ENCODE measurements around the gene DOCK9.
A peak's percentile ranks its signal among the peaks of the same experiment; 100 is the strongest.

Gene DOCK9

DNA sequence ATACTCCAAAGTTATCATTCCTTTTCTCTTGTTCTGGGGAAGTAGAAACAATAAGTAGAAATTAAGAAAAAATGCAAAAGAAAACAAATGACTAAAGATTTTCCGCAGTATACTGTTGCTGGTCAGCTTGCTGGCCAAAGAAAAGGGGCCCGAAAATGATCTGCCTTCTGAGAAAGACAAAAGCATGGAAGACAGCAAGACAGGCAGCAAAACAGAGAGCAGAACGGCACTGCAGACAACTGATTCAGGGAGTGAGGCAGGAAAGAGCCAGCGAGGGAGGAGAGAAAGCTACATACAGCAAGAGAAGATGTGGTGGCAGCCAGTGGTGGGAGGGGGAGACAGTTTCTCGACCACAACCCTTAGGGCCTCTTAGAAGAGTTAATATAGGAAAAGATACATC lies 5.3 kb upstream of the DOCK9 start:
- no peak overlapping the region for H3K4me3 ChIP-seq (ENCODE audit: low read length)
- peaks cover 19% of the 10 kb centered on the region for H3K4me1 ChIP-seq (ENCODE audit: control insufficient read depth, insufficient read depth, low read length)
- H3K9ac ChIP-seq (ENCODE audit: low read length) = no peak overlapping the region
- no peaks in the 10 kb centered on the region for H3K9me3 ChIP-seq (ENCODE audit: control insufficient read depth, low read length)
- no peaks in the 10 kb centered on the region for H3K36me3 ChIP-seq (ENCODE audit: control insufficient read depth, insufficient read depth, low read length)
- H3K27me3 ChIP-seq (ENCODE audit: control insufficient read depth, insufficient read depth, low read length) = no peaks in the 10 kb centered on the region

- H3K4me1 ChIP-seq (ENCODE audit: control insufficient read depth, insufficient read depth, low read length) = peaks cover 18% of the 10 kb centered on the region
- no peak overlapping the region for H3K9ac ChIP-seq (ENCODE audit: low read length)
- no peaks in the 10 kb centered on the region for H3K27me3 ChIP-seq (ENCODE audit: control insufficient read depth, insufficient read depth, low read length)
Observed at GRCh38 chr13:98981369-98982080, 3.7 kb upstream of the DOCK9 start.

GRCh38 chr13:98979012-98979660 lies 1.3 kb upstream of the DOCK9 start:
- Histone ChIP-seq H3K9me3 (ENCODE audit: control insufficient read depth, low read length) (no peaks in the 10 kb centered on the region), H3K36me3 (ENCODE audit: control insufficient read depth, insufficient read depth, low read length) (no peaks in the 10 kb centered on the region), H3K4me3 (ENCODE audit: low read length) (no peak overlapping the region), H3K4me1 (ENCODE audit: control insufficient read depth, insufficient read depth, low read length) (peaks cover 15% of the 10 kb centered on the region), H3K27me3 (ENCODE audit: control insufficient read depth, insufficient read depth, low read length) (no peaks in the 10 kb centered on the region), H3K9ac (ENCODE audit: low read length) (no peak overlapping the region)

More at GRCh38 chr13:98981369-98982080, 3.7 kb upstream of the DOCK9 start:
- Histone ChIP-seq H3K9me3 (ENCODE audit: control insufficient read depth, low read length) (no peaks in the 10 kb centered on the region), H3K36me3 (ENCODE audit: control insufficient read depth, insufficient read depth, low read length) (no peaks in the 10 kb centered on the region), H3K4me3 (ENCODE audit: low read length) (no peak overlapping the region)

GRCh38 chr13:98978280-98978679 lies 416 bp upstream of the DOCK9 start:
- peak overlapping the region; percentile 54 for H3K4me3 ChIP-seq (ENCODE audit: low read length)
- no peaks in the 10 kb centered on the region for H3K36me3 ChIP-seq (ENCODE audit: control insufficient read depth, insufficient read depth, low read length)
- peaks cover 9% of the 10 kb centered on the region for H3K4me1 ChIP-seq (ENCODE audit: control insufficient read depth, insufficient read depth, low read length)
- H3K9ac ChIP-seq (ENCODE audit: low read length) = no peak overlapping the region
- H3K27me3 ChIP-seq (ENCODE audit: control insufficient read depth, insufficient read depth, low read length) = no peaks in the 10 kb centered on the region
- no peaks in the 10 kb centered on the region for H3K9me3 ChIP-seq (ENCODE audit: control insufficient read depth, low read length)

DNA sequence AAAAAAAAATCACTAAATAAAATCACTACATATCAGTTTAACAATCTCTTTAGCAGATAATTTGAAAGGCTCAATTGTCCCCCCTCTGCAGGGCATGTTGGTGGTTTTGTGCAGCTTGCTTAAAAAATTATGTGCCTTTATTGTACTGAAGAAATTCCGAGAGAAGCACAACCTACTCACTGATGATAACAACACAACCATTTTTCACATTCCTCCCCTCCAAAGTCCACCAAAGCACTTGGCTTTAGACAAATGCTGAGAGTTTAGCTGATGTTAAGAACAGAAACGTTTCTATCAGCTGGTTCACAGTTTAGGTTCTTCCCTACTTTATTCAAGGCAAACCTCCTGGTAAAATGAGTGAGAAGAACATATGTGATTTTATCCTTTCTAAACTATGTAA lies 923 bp downstream of the DOCK9 start:
- H3K4me1 ChIP-seq (ENCODE audit: control insufficient read depth, insufficient read depth, low read length) = peaks cover 9% of the 10 kb centered on the region
- no peaks in the 10 kb centered on the region for H3K27me3 ChIP-seq (ENCODE audit: control insufficient read depth, insufficient read depth, low read length)
- H3K9ac ChIP-seq (ENCODE audit: low read length) = no peak overlapping the region
- H3K36me3 ChIP-seq (ENCODE audit: control insufficient read depth, insufficient read depth, low read length) = no peaks in the 10 kb centered on the region
- H3K4me3 ChIP-seq (ENCODE audit: low read length) = no peak overlapping the region
- H3K9me3 ChIP-seq (ENCODE audit: control insufficient read depth, low read length) = no peaks in the 10 kb centered on the region

DNA sequence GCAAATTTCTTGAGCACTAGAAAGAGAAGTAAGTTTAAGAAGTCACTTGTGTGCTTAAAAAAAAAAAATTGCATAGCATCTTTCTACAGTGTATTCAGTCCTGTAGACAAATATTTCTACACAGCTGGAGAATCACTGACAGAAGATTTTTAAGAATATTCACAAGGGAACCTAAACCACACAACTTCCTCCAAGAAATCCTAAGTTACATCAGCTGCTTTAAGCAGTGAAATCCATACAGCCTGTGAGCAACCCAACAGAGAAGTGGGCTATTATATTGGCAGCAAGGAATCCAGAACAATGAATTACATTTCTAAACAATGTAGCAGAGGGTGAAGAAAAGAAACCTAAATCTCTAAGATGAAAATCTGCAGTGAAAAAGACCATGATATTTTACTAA lies 1.5 kb downstream of the DOCK9 start:
- Histone ChIP-seq H3K36me3 (ENCODE audit: control insufficient read depth, insufficient read depth, low read length) (no peaks in the 10 kb centered on the region), H3K27me3 (ENCODE audit: control insufficient read depth, insufficient read depth, low read length) (no peaks in the 10 kb centered on the region), H3K9ac (ENCODE audit: low read length) (no peak overlapping the region), H3K9me3 (ENCODE audit: control insufficient read depth, low read length) (no peaks in the 10 kb centered on the region), H3K4me1 (ENCODE audit: control insufficient read depth, insufficient read depth, low read length) (peaks cover 9% of the 10 kb centered on the region), H3K4me3 (ENCODE audit: low read length) (no peak overlapping the region)

GRCh38 chr13:98975822-98976261 lies 2.0 kb downstream of the DOCK9 start:
- H3K9me3 ChIP-seq (ENCODE audit: control insufficient read depth, low read length) = no peaks in the 10 kb centered on the region
- H3K4me1 ChIP-seq (ENCODE audit: control insufficient read depth, insufficient read depth, low read length) = peaks cover 9% of the 10 kb centered on the region
- H3K27me3 ChIP-seq (ENCODE audit: control insufficient read depth, insufficient read depth, low read length) = no peaks in the 10 kb centered on the region
- H3K4me3 ChIP-seq (ENCODE audit: low read length) = no peak overlapping the region
- H3K9ac ChIP-seq (ENCODE audit: low read length) = no peak overlapping the region
- H3K36me3 ChIP-seq (ENCODE audit: control insufficient read depth, insufficient read depth, low read length) = no peaks in the 10 kb centered on the region

DNA sequence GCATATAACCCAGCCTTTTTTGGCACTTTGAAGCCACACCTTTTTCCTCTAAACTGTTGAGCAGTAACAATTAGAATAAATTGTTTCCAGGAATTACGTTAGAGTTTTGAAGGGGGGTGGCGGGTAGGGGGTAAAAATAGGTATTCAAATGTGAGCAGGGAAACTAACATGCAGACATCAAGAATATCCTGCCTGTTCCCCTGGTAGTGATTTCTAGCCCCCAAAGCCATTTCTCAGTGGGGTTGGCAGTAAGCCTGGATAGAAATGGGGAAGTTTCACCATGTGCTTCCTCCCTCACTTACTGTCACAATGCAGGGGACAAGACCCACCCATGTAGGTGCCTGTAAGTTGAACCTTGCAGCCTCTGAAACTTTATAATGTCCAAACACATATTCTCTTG lies 3.8 kb downstream of the DOCK9 start:
- H3K4me3 ChIP-seq (ENCODE audit: low read length) = no peak overlapping the region
- H3K9ac ChIP-seq (ENCODE audit: low read length) = no peak overlapping the region
- peaks cover 9% of the 10 kb centered on the region for H3K4me1 ChIP-seq (ENCODE audit: control insufficient read depth, insufficient read depth, low read length)
- H3K9me3 ChIP-seq (ENCODE audit: control insufficient read depth, low read length) = no peaks in the 10 kb centered on the region
- no peaks in the 10 kb centered on the region for H3K36me3 ChIP-seq (ENCODE audit: control insufficient read depth, insufficient read depth, low read length)
- no peaks in the 10 kb centered on the region for H3K27me3 ChIP-seq (ENCODE audit: control insufficient read depth, insufficient read depth, low read length)

DNA sequence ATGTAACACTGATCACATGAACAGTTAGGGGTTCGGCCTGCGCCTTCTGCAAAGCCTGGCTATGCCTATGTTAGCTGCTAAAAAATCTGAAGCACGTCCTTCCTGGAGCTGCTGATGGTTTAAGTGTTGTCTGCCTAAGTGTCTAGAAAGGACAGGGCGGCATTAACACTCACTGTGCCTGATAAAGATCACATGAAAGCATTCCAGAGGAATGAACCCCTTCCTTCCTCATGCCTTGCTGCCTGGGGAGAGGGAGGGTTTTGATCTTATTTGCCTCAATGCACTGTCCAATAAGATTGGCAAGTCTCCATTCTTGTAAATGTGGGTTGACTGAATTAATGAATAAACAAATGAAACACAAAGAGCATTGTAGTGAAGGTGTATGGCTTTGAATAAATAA lies 5.2 kb downstream of the DOCK9 start:
- Histone ChIP-seq H3K9me3 (ENCODE audit: control insufficient read depth, low read length) (no peaks in the 10 kb centered on the region), H3K4me3 (ENCODE audit: low read length) (no peak overlapping the region), H3K9ac (ENCODE audit: low read length) (no peak overlapping the region), H3K36me3 (ENCODE audit: control insufficient read depth, insufficient read depth, low read length) (no peaks in the 10 kb centered on the region), H3K27me3 (ENCODE audit: control insufficient read depth, insufficient read depth, low read length) (no peaks in the 10 kb centered on the region), H3K4me1 (ENCODE audit: control insufficient read depth, insufficient read depth, low read length) (peaks cover 9% of the 10 kb centered on the region)

DNA sequence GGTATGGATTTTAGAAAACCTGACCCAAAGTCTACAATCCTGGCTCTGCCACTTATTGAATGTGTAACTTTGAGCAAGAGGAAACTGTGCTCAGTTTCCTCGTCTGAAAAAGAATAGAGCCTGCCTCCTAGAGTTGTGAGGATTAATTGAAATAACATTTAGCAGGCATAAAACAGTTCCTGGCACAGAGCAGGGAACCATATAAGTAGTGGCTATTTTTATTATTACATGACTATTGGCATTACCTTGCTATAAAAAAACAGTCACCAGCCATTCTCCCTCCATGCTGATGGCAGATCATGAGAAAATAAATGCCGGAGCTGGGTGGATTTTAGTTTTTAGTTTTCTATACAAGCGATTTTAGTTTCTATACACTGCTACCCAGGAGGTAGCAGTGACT lies 5.8 kb downstream of the DOCK9 start:
- no peaks in the 10 kb centered on the region for H3K36me3 ChIP-seq (ENCODE audit: control insufficient read depth, insufficient read depth, low read length)
- H3K27me3 ChIP-seq (ENCODE audit: control insufficient read depth, insufficient read depth, low read length) = no peaks in the 10 kb centered on the region
- H3K4me1 ChIP-seq (ENCODE audit: control insufficient read depth, insufficient read depth, low read length) = peaks cover 9% of the 10 kb centered on the region
- H3K9me3 ChIP-seq (ENCODE audit: control insufficient read depth, low read length) = no peaks in the 10 kb centered on the region
- H3K4me3 ChIP-seq (ENCODE audit: low read length) = no peak overlapping the region
- no peak overlapping the region for H3K9ac ChIP-seq (ENCODE audit: low read length)

DNA sequence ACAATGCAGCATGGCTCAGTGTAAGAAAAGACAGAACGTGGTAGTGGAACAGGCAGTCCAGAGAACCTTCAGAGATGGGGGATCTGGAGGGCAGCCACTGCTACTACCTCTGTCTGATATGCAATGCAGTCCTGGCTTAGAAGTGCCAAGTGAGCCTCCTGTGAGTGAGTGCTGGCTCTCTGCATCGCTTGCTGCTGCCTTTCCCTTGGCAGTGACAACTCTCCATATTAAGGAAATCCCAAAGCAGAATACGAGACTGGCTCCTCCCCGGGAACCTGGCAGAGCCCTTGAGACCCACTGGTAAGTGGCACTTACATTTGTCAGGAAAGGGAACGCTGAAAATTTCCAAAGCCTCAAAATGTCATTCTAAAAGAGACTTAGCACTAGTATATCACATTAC lies 7.5 kb downstream of the DOCK9 start:
- Histone ChIP-seq H3K9me3 (ENCODE audit: control insufficient read depth, low read length) (no peaks in the 10 kb centered on the region), H3K27me3 (ENCODE audit: control insufficient read depth, insufficient read depth, low read length) (no peaks in the 10 kb centered on the region), H3K4me1 (ENCODE audit: control insufficient read depth, insufficient read depth, low read length) (no peaks in the 10 kb centered on the region)

DNA sequence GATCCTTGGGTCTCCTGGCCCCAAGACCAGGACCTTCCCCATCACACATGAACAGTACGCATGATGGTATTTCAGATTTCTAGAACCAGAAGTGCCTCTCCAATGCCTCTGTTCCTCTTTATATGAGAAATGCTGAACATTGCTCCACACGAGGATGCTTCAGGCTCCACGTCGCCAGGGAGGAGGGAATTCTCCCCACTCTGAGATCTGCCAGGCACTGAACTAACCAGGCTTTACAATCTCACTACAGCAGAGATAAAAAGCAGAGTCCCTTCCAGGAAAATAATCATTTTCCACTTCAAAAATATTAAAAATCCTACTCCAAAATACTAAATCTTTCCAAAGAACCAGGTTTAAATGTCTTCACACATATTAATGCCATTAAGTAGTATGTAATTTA lies 10.4 kb downstream of the DOCK9 start:
- Histone ChIP-seq H3K4me1 (ENCODE audit: control insufficient read depth, insufficient read depth, low read length) (peaks cover 11% of the 10 kb centered on the region), H3K36me3 (ENCODE audit: control insufficient read depth, insufficient read depth, low read length) (no peaks in the 10 kb centered on the region), H3K4me3 (ENCODE audit: low read length) (no peak overlapping the region), H3K9ac (ENCODE audit: low read length) (no peak overlapping the region), H3K27me3 (ENCODE audit: control insufficient read depth, insufficient read depth, low read length) (no peaks in the 10 kb centered on the region), H3K9me3 (ENCODE audit: control insufficient read depth, low read length) (no peaks in the 10 kb centered on the region)

More for the DNA sequence above, 7.5 kb downstream of the DOCK9 start:
- no peak overlapping the region for H3K9ac ChIP-seq (ENCODE audit: low read length)
- H3K36me3 ChIP-seq (ENCODE audit: control insufficient read depth, insufficient read depth, low read length) = no peaks in the 10 kb centered on the region
- no peak overlapping the region for H3K4me3 ChIP-seq (ENCODE audit: low read length)
